A549 (cell line): ENCODE measurements around the gene MAST3.

Experiments used
- CBX8 ChIP-seq: fragments of 200-600 bp; sonication (generic); IDR thresholded peaks from 2 replicates; pipeline ENCODE4 v1.6.1; 2016
- CHD2 ChIP-seq: fragments of 150-350 bp; IDR thresholded peaks from 2 replicates; pipeline ENCODE4 v1.6.1; 2014; ENCODE audit warnings: low read length; ENCODE audit not compliant: partially characterized antibody
- CHD4 ChIP-seq: fragments of 200-600 bp; sonication (generic); IDR thresholded peaks from 2 replicates; pipeline ENCODE4 v1.6.1; 2016; ENCODE audit warnings: antibody characterized with exemption, mild to moderate bottlenecking, borderline replicate concordance
- CTCF ChIP-seq: fragments of >200 bp; sonication (Bioruptor Twin); formaldehyde crosslinking; IDR thresholded peaks from 3 replicates; pipeline ENCODE4 v1.5.1; 2016
- MAFK ChIP-seq: fragments of 450-650 bp; IDR thresholded peaks from 2 replicates; pipeline ENCODE4 v1.6.1; 2014; ENCODE audit not compliant: partially characterized antibody
- RAD21 ChIP-seq, 2 experiments: fragments of >200 bp in 1 of 2; sonication (Bioruptor Twin) in 1 of 2; formaldehyde crosslinking in 1 of 2; IDR thresholded peaks in 1 of 2; conservative IDR thresholded peaks in 1 of 2; 2 replicates in 1 of 2; 3 replicates in 1 of 2; pipeline ENCODE4 v1.6.1; 2012 to 2018; ENCODE audit warnings: inconsistent platforms in 1 of 2

GRCh38 chr19:18109733-18110608, 12.4 kb downstream of the MAST3 start:
- no peak for TF ChIP-seq CTCF
- TF ChIP-seq RAD21 (conservative IDR thresholded peaks at IDR 0.05 in 1 of 2, IDR thresholded peaks at IDR 0.05 in 1 of 2): no peak
- no peak for TF ChIP-seq MAFK
- TF ChIP-seq CBX8: no peak
- TF ChIP-seq CHD4: no peak
- no peak for TF ChIP-seq CHD2
